WERI-Rb-1 (cell line): ENCODE measurements around the gene ACTN1.

ENCODE experiments used
- DNase-seq: peaks from one replicate; pipeline ENCODE4 v3.0.0-alpha.2; 2020
- H3K27ac ChIP-seq: fragments of 250-450 bp; sonication (Bioruptor Pico); 2 replicates; pipeline ENCODE4 v1.5.1; 2020; ENCODE audit warnings: mild to moderate bottlenecking, moderate library complexity
- H3K27me3 ChIP-seq: fragments of 250-450 bp; sonication (Bioruptor Pico); 2 replicates; pipeline ENCODE4 v1.5.1; 2021; ENCODE audit warnings: mild to moderate bottlenecking, low read depth, moderate library complexity; ENCODE audit not compliant: insufficient read depth, severe bottlenecking
- H3K36me3 ChIP-seq: fragments of 250-450 bp; sonication (Bioruptor Pico); 2 replicates; pipeline ENCODE4 v1.5.1; 2020; ENCODE audit warnings: mild to moderate bottlenecking, moderate library complexity
- H3K4me3 ChIP-seq: 2 replicates; pipeline ENCODE4 v1.5.1; 2011; ENCODE audit warnings: low read depth, mild to moderate bottlenecking, control low read depth, low read length
- H3K9me3 ChIP-seq: fragments of 250-450 bp; sonication (Bioruptor Pico); 2 replicates; pipeline ENCODE4 v1.5.1; 2021; ENCODE audit warnings: mild to moderate bottlenecking, moderate library complexity; ENCODE audit not compliant: severe bottlenecking
- TF ChIP-seq, protein P1 (sequence below): IDR thresholded peaks from 2 replicates; pipeline ENCODE4 v1.5.1; 2011; ENCODE audit warnings: low read depth, mild to moderate bottlenecking, control low read depth, inconsistent platforms, low read length

The ACTN1 gene

DNA sequence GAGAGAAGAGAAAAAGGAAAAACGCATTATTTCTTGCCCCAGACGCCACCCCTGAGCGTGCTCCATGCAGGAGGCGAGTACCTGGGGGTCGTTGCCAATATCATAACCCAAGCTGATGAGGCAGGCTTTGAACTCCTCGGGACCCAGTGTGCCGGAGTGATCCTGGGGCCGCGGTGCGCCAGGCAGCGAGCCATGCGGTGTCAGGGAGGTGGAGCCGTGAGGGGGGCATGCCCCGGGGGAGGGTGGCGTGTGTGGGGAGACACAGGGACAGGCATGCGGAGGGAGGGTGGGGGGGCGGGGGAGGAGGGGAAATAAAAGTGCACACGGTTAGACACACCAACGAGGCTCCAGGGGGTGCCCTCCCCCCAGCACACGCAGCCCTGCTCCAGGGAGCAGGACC is 100.2 kb downstream of the ACTN1 start:
- no peak overlapping the region for H3K27ac ChIP-seq
- H3K36me3 ChIP-seq: peaks cover 7% of the 10 kb centered on the region
- TF ChIP-seq, protein P1, sequence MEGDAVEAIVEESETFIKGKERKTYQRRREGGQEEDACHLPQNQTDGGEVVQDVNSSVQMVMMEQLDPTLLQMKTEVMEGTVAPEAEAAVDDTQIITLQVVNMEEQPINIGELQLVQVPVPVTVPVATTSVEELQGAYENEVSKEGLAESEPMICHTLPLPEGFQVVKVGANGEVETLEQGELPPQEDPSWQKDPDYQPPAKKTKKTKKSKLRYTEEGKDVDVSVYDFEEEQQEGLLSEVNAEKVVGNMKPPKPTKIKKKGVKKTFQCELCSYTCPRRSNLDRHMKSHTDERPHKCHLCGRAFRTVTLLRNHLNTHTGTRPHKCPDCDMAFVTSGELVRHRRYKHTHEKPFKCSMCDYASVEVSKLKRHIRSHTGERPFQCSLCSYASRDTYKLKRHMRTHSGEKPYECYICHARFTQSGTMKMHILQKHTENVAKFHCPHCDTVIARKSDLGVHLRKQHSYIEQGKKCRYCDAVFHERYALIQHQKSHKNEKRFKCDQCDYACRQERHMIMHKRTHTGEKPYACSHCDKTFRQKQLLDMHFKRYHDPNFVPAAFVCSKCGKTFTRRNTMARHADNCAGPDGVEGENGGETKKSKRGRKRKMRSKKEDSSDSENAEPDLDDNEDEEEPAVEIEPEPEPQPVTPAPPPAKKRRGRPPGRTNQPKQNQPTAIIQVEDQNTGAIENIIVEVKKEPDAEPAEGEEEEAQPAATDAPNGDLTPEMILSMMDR: no peak
- H3K4me3 ChIP-seq: no peak overlapping the region
- H3K9me3 ChIP-seq: no peaks in the 10 kb centered on the region
- no peak for DNase-seq
- H3K27me3 ChIP-seq: no peaks in the 10 kb centered on the region

DNA sequence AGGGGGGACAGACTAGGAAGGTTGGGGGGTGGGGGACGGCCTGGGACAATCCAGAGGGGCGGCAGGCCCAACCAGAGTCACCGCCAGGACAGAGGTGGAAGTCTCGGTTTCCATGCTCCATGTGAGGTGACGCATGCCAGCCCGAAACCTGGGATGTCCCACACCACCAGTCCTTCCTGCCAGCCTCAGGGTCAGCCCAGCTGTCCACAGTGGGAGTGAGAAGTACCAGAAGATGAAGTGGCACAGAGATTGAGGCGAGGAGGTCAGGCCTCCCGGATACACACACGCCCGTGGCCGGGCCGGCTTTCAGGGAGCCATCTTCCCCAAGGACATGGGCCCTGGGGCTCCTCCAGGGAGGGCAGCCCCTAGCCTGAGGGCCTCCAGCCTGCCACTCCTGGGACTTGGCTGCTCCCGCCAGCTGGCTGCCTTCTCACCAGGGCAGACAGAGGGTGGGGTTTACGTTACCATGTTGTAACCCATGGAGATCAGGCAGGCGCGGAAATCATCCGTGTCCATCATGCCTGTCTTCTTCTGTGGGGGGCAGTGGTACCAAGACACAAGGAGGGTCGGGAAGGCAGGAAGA is 101.0 kb downstream of the ACTN1 start:
- no peak overlapping the region for H3K4me3 ChIP-seq
- no peaks in the 10 kb centered on the region for H3K9me3 ChIP-seq
- H3K27me3 ChIP-seq: no peaks in the 10 kb centered on the region
- no peak for DNase-seq
- TF ChIP-seq, protein P1: no peak
- H3K36me3 ChIP-seq: peaks cover 7% of the 10 kb centered on the region
- H3K27ac ChIP-seq: no peak overlapping the region

DNA sequence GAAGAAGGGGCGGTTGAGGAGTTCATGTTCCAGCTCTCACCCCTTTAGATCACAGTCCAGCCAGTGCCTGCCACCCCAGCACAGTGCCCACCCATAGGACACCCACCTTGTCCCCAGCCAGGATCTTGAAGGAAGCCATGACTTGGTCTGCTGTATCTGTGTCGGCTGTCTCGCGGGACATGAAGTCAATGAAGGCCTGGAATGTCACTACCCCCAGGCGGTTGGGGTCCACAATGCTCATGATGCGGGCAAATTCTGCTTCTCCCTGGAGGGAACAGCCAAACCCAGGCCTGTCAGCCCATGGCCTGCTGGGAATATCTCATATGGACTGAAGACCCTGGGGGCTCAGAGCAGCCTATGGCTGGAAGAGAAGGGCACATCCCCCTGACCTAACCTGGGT is 102.1 kb downstream of the ACTN1 start:
- TF ChIP-seq, protein P1: no peak
- Histone ChIP-seq H3K4me3 (no peak overlapping the region), H3K27me3 (no peaks in the 10 kb centered on the region), H3K9me3 (no peaks in the 10 kb centered on the region), H3K27ac (no peak overlapping the region), H3K36me3 (peaks cover 3% of the 10 kb centered on the region; the same call in 1 of the 2 replicates)
- no peak for DNase-seq

DNA sequence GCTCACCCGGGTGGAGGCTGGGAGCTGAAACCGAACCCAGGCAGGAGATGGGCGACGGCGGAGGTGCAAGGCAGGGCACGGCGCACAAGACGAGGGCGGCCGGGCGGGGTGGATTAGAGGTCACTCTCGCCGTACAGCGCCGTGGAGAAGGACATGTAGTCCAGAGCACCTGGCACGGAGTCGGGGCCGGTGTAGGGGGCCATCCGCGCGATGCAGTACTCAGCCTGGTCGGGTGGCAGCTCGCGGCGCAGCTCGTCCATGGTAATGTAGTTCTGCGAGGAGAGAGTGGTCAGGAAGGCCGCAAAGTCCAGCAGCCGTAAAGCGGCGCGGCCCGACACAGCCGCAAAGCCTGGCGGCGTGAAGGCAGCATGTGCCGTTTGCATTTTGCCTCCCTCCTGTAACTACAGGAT is 104.4 kb downstream of the ACTN1 start:
- H3K4me3 ChIP-seq: no peak overlapping the region
- DNase-seq: no peak
- TF ChIP-seq, protein P1: no peak
- no peaks in the 10 kb centered on the region for H3K9me3 ChIP-seq
- H3K27ac ChIP-seq: no peak overlapping the region
- no peaks in the 10 kb centered on the region; the same call in 1 of the 2 replicates for H3K36me3 ChIP-seq
- H3K27me3 ChIP-seq: no peaks in the 10 kb centered on the region

DNA sequence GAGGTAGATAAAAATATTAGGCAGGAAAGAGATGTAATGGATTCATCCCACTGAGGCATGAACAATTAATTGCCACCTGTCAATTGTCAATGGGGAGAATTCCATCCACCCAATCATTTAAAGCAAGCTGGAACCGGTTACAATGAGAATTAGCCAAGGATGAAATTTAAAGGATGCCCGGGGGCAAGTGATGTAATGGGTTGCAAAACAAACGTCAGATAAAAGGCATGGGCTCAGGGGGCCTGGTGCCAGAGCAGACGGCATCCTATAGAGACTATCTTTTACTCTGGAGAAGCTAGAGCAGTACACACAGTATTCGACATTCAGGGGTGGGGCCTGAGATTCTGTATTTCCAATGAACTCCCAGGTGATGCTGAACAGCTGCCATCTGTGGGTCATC is 105.7 kb downstream of the ACTN1 start:
- Histone ChIP-seq H3K4me3 (no peak overlapping the region), H3K27me3 (no peaks in the 10 kb centered on the region), H3K27ac (no peak overlapping the region), H3K9me3 (no peaks in the 10 kb centered on the region), H3K36me3 (no peaks in the 10 kb centered on the region; the same call in 1 of the 2 replicates)
- DNase-seq: no peak
- TF ChIP-seq, protein P1: no peak

DNA sequence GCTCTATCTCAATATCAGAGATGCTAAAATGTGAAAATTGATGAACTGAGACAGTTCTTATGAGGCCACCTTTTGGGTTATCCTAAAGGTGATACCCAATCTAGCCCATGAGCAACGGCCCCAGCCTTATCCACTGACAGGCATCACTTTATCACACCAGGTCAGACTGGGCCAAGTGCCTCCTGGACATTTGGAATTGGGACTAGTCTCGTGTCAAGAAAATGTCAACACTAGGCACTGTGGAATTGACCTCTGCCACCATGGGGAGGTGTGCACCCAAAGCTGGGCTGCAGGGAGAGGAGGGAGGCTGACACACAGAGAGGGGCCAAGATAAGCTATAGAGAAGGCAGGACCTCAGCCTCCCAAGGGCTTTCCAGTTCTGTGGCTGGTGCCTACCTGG is 107.7 kb downstream of the ACTN1 start:
- no peak overlapping the region for H3K4me3 ChIP-seq
- H3K36me3 ChIP-seq: no peaks in the 10 kb centered on the region
- no peak overlapping the region for H3K27ac ChIP-seq
- TF ChIP-seq, protein P1: no peak
- no peak for DNase-seq
- H3K9me3 ChIP-seq: no peaks in the 10 kb centered on the region
- H3K27me3 ChIP-seq: no peaks in the 10 kb centered on the region
